HepG2 (cell line): ENCODE results near the gene ADGRF1. TPM values are rescaled to one million over a fixed set of nuclear protein-coding genes. Genes with fewer than 3 reads are reported as not detected.

Source experiments
- FOXO1 ChIP-seq: sonication (generic); formaldehyde crosslinking; IDR thresholded peaks from 2 replicates; pipeline ENCODE4 v1.4.0; 2020; ENCODE audit warnings: missing genetic modification reagents
- HDAC1 ChIP-seq: sonication (generic); formaldehyde crosslinking; IDR thresholded peaks from 2 replicates; pipeline ENCODE4 v1.5.1; 2020; ENCODE audit warnings: mild to moderate bottlenecking, missing genetic modification reagents
- MYC ChIP-seq: sonication (generic); formaldehyde crosslinking; IDR thresholded peaks from 2 replicates; pipeline ENCODE4 v1.9.0; 2021; ENCODE audit warnings: missing genetic modification reagents, borderline replicate concordance
- SIX4 ChIP-seq: sonication (generic); formaldehyde crosslinking; IDR thresholded peaks from 2 replicates; pipeline ENCODE4 v1.4.0; 2020; ENCODE audit warnings: missing genetic modification reagents
- TCF12 ChIP-seq, 2 experiments: fragments of 450-650 bp in 1 of 2; sonication (generic) in 1 of 2; formaldehyde crosslinking in 1 of 2; IDR thresholded peaks; 2 replicates each; pipeline versions ENCODE4 v1.6.1 to v1.8.0; 2017 to 2022; ENCODE audit warnings: antibody characterized with exemption in 1 of 2, mild to moderate bottlenecking in 1 of 2, missing genetic modification reagents in 1 of 2, moderate library complexity in 1 of 2
- ZNF781 ChIP-seq: sonication (generic); formaldehyde crosslinking; IDR thresholded peaks from 2 replicates; pipeline ENCODE4 v1.5.1; 2020; ENCODE audit warnings: borderline replicate concordance, mild to moderate bottlenecking, missing genetic modification reagents; ENCODE audit errors: not compliant biosample characterization
- polyA plus RNA-seq, 8 experiments: library from polyadenylated mRNA; depleted of rRNA in 3 of 8; stranded (reverse) in 7 of 8; unstranded in 1 of 8; fragments of >200 nt; fragmentation: Illumina TruSeq in 4 of 8; extraction: Trizol in 4 of 8; gene quantifications; 2 replicates each; pipeline versions ENCODE4 v1.2.1 to v1.2.3, GENCODE V29; 2011 to 2016; ENCODE audit warnings: low read depth in 4 of 8, missing spikeins in 1 of 8, mixed read lengths in 1 of 8; ENCODE audit not compliant: insufficient read depth in 1 of 8
- total RNA-seq, 5 experiments: library from RNA; depleted of rRNA; stranded (reverse); fragments of >200 nt; fragmentation: Illumina TruSeq; extraction: Trizol; gene quantifications; 2 replicates each; pipeline ENCODE4 v1.2.3, GENCODE V29; 2016; ENCODE audit warnings: low read depth in 1 of 5
- TF ChIP-seq, protein P1 (sequence below): sonication (generic); formaldehyde crosslinking; IDR thresholded peaks from 2 replicates; pipeline ENCODE4 v1.5.1; 2020; ENCODE audit warnings: mild to moderate bottlenecking, missing genetic modification reagents, moderate library complexity
- TF ChIP-seq, protein P2 (sequence below): sonication (generic); formaldehyde crosslinking; conservative IDR thresholded peaks from 2 replicates; pipeline ENCODE4 v1.8.0; 2022; ENCODE audit warnings: missing genetic modification reagents
- TF ChIP-seq, protein P3 (sequence below): sonication (generic); formaldehyde crosslinking; IDR thresholded peaks from 2 replicates; pipeline ENCODE4 v1.4.0; 2020; ENCODE audit warnings: missing genetic modification reagents
- TF ChIP-seq, protein P4 (sequence below): IDR thresholded peaks from 2 replicates; pipeline ENCODE4 v1.6.1; 2016; ENCODE audit warnings: missing compliant biosample characterization, missing genetic modification reagents, borderline replicate concordance
- TF ChIP-seq, protein P5 (sequence below): conservative IDR thresholded peaks from 2 replicates; pipeline ENCODE4 v1.6.1; 2018; ENCODE audit warnings: missing genetic modification reagents
- TF ChIP-seq, protein P6 (sequence below): sonication (generic); formaldehyde crosslinking; IDR thresholded peaks from 2 replicates; pipeline ENCODE4 v1.4.0; 2020; ENCODE audit warnings: low read depth, missing genetic modification reagents
- TF ChIP-seq, protein P7 (sequence below): sonication (generic); formaldehyde crosslinking; IDR thresholded peaks from 2 replicates; pipeline ENCODE4 v1.4.0; 2020; ENCODE audit warnings: missing genetic modification reagents

ADGRF1 gene
- total and polyA plus RNA-seq, 2 of the 13 experiments (the other 11 are each of a cell fraction or from before 2014, with no cell fraction given), result not detected

DNA sequence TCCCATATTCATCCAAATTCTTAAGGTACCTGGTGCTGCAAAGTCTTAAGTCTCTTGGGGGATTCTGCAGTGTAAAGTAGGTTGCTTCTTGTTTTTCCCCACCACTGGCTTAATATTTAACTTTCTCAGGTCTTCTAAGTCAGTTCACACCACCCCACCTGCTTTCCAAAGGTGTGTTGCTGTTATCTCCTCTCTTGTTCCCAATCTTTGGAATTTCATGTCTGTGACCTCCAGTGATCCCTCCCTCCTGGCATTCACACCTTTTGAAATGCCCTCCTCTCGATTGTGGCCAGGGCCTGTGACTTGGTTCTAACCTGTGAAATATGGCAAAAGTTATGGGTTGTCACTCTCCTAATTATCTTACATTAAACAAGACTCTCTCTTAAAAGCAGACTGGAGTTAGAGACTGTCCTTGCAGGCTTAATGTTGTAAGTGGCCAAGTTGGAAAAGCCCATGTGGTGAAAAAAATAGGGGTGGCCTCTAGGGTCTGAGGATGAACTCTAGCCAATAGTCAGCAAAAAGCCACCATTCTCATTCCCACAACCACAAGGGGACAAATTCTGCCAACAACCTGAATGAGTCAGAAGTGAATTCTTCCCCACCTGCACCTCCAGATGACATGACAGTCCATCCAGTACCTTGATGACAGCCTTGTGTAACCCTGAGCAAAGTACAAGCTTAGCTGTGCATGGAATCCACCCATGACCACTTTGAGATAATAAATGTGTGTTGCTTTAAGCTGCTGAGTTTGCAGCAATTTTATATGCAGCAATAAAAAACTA lies 45.1 kb downstream of the ADGRF1 start (continued):
- TF ChIP-seq, protein P1, sequence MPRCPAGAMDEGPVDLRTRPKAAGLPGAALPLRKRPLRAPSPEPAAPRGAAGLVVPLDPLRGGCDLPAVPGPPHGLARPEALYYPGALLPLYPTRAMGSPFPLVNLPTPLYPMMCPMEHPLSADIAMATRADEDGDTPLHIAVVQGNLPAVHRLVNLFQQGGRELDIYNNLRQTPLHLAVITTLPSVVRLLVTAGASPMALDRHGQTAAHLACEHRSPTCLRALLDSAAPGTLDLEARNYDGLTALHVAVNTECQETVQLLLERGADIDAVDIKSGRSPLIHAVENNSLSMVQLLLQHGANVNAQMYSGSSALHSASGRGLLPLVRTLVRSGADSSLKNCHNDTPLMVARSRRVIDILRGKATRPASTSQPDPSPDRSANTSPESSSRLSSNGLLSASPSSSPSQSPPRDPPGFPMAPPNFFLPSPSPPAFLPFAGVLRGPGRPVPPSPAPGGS (CRISPR knock-in tag), result no peak
- TF ChIP-seq, protein P2, sequence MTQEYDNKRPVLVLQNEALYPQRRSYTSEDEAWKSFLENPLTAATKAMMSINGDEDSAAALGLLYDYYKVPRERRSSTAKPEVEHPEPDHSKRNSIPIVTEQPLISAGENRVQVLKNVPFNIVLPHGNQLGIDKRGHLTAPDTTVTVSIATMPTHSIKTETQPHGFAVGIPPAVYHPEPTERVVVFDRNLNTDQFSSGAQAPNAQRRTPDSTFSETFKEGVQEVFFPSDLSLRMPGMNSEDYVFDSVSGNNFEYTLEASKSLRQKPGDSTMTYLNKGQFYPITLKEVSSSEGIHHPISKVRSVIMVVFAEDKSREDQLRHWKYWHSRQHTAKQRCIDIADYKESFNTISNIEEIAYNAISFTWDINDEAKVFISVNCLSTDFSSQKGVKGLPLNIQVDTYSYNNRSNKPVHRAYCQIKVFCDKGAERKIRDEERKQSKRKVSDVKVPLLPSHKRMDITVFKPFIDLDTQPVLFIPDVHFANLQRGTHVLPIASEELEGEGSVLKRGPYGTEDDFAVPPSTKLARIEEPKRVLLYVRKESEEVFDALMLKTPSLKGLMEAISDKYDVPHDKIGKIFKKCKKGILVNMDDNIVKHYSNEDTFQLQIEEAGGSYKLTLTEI (CRISPR knock-in tag), result no peak
- TF ChIP-seq MYC, result no peak
- TF ChIP-seq, protein P3, sequence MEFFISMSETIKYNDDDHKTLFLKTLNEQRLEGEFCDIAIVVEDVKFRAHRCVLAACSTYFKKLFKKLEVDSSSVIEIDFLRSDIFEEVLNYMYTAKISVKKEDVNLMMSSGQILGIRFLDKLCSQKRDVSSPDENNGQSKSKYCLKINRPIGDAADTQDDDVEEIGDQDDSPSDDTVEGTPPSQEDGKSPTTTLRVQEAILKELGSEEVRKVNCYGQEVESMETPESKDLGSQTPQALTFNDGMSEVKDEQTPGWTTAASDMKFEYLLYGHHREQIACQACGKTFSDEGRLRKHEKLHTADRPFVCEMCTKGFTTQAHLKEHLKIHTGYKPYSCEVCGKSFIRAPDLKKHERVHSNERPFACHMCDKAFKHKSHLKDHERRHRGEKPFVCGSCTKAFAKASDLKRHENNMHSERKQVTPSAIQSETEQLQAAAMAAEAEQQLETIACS (CRISPR knock-in tag), result no peak
- TF ChIP-seq SIX4 (CRISPR knock-in tag), result no peak
- TF ChIP-seq TCF12 (IDR thresholded peaks at IDR 0.05), result no peak
- TF ChIP-seq TCF12 (CRISPR knock-in tag; IDR thresholded peaks at IDR 0.05), result no peak
- TF ChIP-seq, protein P4, sequence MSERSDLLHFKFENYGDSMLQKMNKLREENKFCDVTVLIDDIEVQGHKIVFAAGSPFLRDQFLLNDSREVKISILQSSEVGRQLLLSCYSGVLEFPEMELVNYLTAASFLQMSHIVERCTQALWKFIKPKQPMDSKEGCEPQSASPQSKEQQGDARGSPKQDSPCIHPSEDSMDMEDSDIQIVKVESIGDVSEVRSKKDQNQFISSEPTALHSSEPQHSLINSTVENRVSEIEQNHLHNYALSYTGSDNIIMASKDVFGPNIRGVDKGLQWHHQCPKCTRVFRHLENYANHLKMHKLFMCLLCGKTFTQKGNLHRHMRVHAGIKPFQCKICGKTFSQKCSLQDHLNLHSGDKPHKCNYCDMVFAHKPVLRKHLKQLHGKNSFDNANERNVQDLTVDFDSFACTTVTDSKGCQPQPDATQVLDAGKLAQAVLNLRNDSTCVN, result no peak
- no peak for TF ChIP-seq ZNF781 (CRISPR knock-in tag)
- no peak for TF ChIP-seq FOXO1 (CRISPR knock-in tag)
- TF ChIP-seq, protein P5, sequence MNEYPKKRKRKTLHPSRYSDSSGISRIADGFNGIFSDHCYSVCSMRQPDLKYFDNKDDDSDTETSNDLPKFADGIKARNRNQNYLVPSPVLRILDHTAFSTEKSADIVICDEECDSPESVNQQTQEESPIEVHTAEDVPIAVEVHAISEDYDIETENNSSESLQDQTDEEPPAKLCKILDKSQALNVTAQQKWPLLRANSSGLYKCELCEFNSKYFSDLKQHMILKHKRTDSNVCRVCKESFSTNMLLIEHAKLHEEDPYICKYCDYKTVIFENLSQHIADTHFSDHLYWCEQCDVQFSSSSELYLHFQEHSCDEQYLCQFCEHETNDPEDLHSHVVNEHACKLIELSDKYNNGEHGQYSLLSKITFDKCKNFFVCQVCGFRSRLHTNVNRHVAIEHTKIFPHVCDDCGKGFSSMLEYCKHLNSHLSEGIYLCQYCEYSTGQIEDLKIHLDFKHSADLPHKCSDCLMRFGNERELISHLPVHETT, result no peak
- TF ChIP-seq, protein P6, sequence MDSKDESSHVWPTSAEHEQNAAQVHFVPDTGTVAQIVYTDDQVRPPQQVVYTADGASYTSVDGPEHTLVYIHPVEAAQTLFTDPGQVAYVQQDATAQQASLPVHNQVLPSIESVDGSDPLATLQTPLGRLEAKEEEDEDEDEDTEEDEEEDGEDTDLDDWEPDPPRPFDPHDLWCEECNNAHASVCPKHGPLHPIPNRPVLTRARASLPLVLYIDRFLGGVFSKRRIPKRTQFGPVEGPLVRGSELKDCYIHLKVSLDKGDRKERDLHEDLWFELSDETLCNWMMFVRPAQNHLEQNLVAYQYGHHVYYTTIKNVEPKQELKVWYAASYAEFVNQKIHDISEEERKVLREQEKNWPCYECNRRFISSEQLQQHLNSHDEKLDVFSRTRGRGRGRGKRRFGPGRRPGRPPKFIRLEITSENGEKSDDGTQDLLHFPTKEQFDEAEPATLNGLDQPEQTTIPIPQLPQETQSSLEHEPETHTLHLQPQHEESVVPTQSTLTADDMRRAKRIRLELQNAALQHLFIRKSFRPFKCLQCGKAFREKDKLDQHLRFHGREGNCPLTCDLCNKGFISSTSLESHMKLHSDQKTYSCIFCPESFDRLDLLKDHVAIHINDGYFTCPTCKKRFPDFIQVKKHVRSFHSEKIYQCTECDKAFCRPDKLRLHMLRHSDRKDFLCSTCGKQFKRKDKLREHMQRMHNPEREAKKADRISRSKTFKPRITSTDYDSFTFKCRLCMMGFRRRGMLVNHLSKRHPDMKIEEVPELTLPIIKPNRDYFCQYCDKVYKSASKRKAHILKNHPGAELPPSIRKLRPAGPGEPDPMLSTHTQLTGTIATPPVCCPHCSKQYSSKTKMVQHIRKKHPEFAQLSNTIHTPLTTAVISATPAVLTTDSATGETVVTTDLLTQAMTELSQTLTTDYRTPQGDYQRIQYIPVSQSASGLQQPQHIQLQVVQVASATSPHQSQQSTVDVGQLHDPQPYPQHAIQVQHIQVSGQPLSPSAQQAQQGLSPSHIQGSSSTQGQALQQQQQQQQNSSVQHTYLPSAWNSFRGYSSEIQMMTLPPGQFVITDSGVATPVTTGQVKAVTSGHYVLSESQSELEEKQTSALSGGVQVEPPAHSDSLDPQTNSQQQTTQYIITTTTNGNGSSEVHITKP (CRISPR knock-in tag), result peak; percentile 79
- TF ChIP-seq, protein P7, sequence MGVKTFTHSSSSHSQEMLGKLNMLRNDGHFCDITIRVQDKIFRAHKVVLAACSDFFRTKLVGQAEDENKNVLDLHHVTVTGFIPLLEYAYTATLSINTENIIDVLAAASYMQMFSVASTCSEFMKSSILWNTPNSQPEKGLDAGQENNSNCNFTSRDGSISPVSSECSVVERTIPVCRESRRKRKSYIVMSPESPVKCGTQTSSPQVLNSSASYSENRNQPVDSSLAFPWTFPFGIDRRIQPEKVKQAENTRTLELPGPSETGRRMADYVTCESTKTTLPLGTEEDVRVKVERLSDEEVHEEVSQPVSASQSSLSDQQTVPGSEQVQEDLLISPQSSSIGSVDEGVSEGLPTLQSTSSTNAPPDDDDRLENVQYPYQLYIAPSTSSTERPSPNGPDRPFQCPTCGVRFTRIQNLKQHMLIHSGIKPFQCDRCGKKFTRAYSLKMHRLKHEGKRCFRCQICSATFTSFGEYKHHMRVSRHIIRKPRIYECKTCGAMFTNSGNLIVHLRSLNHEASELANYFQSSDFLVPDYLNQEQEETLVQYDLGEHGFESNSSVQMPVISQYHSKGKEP (CRISPR knock-in tag), result no peak
- no peak for TF ChIP-seq HDAC1 (CRISPR knock-in tag)
